ENCODE results near the gene TMPRSS11F.

TMPRSS11F gene

GRCh38 chr4:68141852-68142251, 12.2 kb upstream of the TMPRSS11F start:
- TF ChIP-seq CTCF (IDR thresholded peaks at IDR 0.05; ENCODE audit: low read depth, low read length) (no peak), EZH2phosphoT487 (IDR thresholded peaks at IDR 0.05; ENCODE audit: low read depth) (no peak)
- Histone ChIP-seq H3K4me3 (ENCODE audit: low read length) (no peak overlapping the region), H3K36me3 (replicated peaks; ENCODE audit: low read depth, low read length) (no peaks in the 10 kb centered on the region), H3K27me3 (ENCODE audit: low read depth, low read length) (no peaks in the 10 kb centered on the region), H3K9me3 (ENCODE audit: insufficient read depth, low read length) (no peaks in the 10 kb centered on the region), H3K27ac (ENCODE audit: low read length) (no peak overlapping the region), H3K4me1 (ENCODE audit: low read length) (no peaks in the 10 kb centered on the region), H4K20me1 (ENCODE audit: insufficient read depth, low read length) (no peaks in the 10 kb centered on the region), H3K4me2 (ENCODE audit: low read length) (no peak overlapping the region), H2AFZ (ENCODE audit: low read depth, low read length) (no peak overlapping the region), H3K79me2 (ENCODE audit: low read length) (no peaks in the 10 kb centered on the region), H3K9ac (ENCODE audit: low read length) (no peak overlapping the region)

GRCh38 chr4:68132342-68132741, 2.7 kb upstream of the TMPRSS11F start:
- H3K79me2 ChIP-seq (ENCODE audit: low read length): no peaks in the 10 kb centered on the region
- no peaks in the 10 kb centered on the region for H3K9me3 ChIP-seq (ENCODE audit: insufficient read depth, low read length)
- H3K27me3 ChIP-seq (ENCODE audit: low read depth, low read length): no peaks in the 10 kb centered on the region
- H3K27ac ChIP-seq (ENCODE audit: low read length): no peak overlapping the region
- no peak overlapping the region for H3K9ac ChIP-seq (ENCODE audit: low read length)
- no peak for TF ChIP-seq EZH2phosphoT487 (IDR thresholded peaks at IDR 0.05; ENCODE audit: low read depth)
- TF ChIP-seq CTCF (IDR thresholded peaks at IDR 0.05; ENCODE audit: low read depth, low read length): no peak
- H3K4me1 ChIP-seq (ENCODE audit: low read length): no peaks in the 10 kb centered on the region
- H2AFZ ChIP-seq (ENCODE audit: low read depth, low read length): no peak overlapping the region
- H3K4me2 ChIP-seq (ENCODE audit: low read length): no peak overlapping the region
- H3K4me3 ChIP-seq (ENCODE audit: low read length): no peak overlapping the region
- no peaks in the 10 kb centered on the region for H3K36me3 ChIP-seq (replicated peaks; ENCODE audit: low read depth, low read length)
- H4K20me1 ChIP-seq (ENCODE audit: insufficient read depth, low read length): no peaks in the 10 kb centered on the region

- Histone ChIP-seq H3K27me3 (ENCODE audit: low read depth, low read length) (no peaks in the 10 kb centered on the region), H2AFZ (ENCODE audit: low read depth, low read length) (no peak overlapping the region), H3K9me3 (ENCODE audit: insufficient read depth, low read length) (no peaks in the 10 kb centered on the region)
Observed at GRCh38 chr4:68124262-68124661, 5.4 kb downstream of the TMPRSS11F start.

GRCh38 chr4:68123525-68123924, 6.1 kb downstream of the TMPRSS11F start:
- no peak overlapping the region for H3K4me3 ChIP-seq (ENCODE audit: low read length)
- H3K4me2 ChIP-seq (ENCODE audit: low read length): no peak overlapping the region
- H3K9ac ChIP-seq (ENCODE audit: low read length): no peak overlapping the region
- no peak overlapping the region for H3K27ac ChIP-seq (ENCODE audit: low read length)
- no peaks in the 10 kb centered on the region for H3K79me2 ChIP-seq (ENCODE audit: low read length)
- H2AFZ ChIP-seq (ENCODE audit: low read depth, low read length): no peak overlapping the region
- no peaks in the 10 kb centered on the region for H4K20me1 ChIP-seq (ENCODE audit: insufficient read depth, low read length)
- no peaks in the 10 kb centered on the region for H3K4me1 ChIP-seq (ENCODE audit: low read length)
- no peaks in the 10 kb centered on the region for H3K27me3 ChIP-seq (ENCODE audit: low read depth, low read length)
- TF ChIP-seq CTCF (IDR thresholded peaks at IDR 0.05; ENCODE audit: low read depth, low read length) (no peak), EZH2phosphoT487 (IDR thresholded peaks at IDR 0.05; ENCODE audit: low read depth) (no peak)
- no peaks in the 10 kb centered on the region for H3K36me3 ChIP-seq (replicated peaks; ENCODE audit: low read depth, low read length)
- H3K9me3 ChIP-seq (ENCODE audit: insufficient read depth, low read length): no peaks in the 10 kb centered on the region

More at GRCh38 chr4:68124262-68124661, 5.4 kb downstream of the TMPRSS11F start:
- H3K4me1 ChIP-seq (ENCODE audit: low read length): no peaks in the 10 kb centered on the region
- H4K20me1 ChIP-seq (ENCODE audit: insufficient read depth, low read length): no peaks in the 10 kb centered on the region
- H3K9ac ChIP-seq (ENCODE audit: low read length): no peak overlapping the region
- TF ChIP-seq EZH2phosphoT487 (IDR thresholded peaks at IDR 0.05; ENCODE audit: low read depth) (no peak), CTCF (IDR thresholded peaks at IDR 0.05; ENCODE audit: low read depth, low read length) (no peak)
- H3K36me3 ChIP-seq (replicated peaks; ENCODE audit: low read depth, low read length): no peaks in the 10 kb centered on the region
- no peaks in the 10 kb centered on the region for H3K79me2 ChIP-seq (ENCODE audit: low read length)
- no peak overlapping the region for H3K4me3 ChIP-seq (ENCODE audit: low read length)
- no peak overlapping the region for H3K4me2 ChIP-seq (ENCODE audit: low read length)
- no peak overlapping the region for H3K27ac ChIP-seq (ENCODE audit: low read length)

Measured in OCI-LY3 (cell line).